Measurements from ENCODE around the gene HSPB6. TPM values are rescaled to one million over a fixed set of nuclear protein-coding genes. Genes with fewer than 3 reads are reported as not detected.
"Not testable (repeated sequence)": the region's sequence is repeated elsewhere in the genome, so short reads cannot be mapped to it uniquely, and the experiment has no call there.

The HSPB6 gene
- total RNA-seq, 1 donor from 2014 or later = 1.9 TPM

GRCh38 chr19:35796645-35797542, 40.1 kb upstream of the HSPB6 start:
- no peak overlapping the region for H3K4me3 ChIP-seq (ENCODE audit: insufficient read depth, low read depth, low read length)

GRCh38 chr19:35795564-35795963, 38.7 kb upstream of the HSPB6 start:
- not testable (repeated sequence) for H3K9me3 Mint-ChIP-seq (ENCODE audit: unreplicated experiment); H2AFZ ChIP-seq (ENCODE audit: low read depth, low read length); H3K4me1 ChIP-seq (ENCODE audit: insufficient read depth, low read length); H3K9me3 ChIP-seq (ENCODE audit: insufficient read depth, low read depth, low read length); DNase-seq (ENCODE audit: low read depth); H3K9ac ChIP-seq (ENCODE audit: low read length); H3K27ac ChIP-seq (ENCODE audit: low read depth, low read length); H3K79me2 ChIP-seq (ENCODE audit: insufficient read depth, low read length); H3K4me2 ChIP-seq (ENCODE audit: low read length); H3K36me3 Mint-ChIP-seq (ENCODE audit: low read depth, unreplicated experiment); H3K4me1 Mint-ChIP-seq (ENCODE audit: low read depth, unreplicated experiment); FAIRE-seq; H3K36me3 ChIP-seq (ENCODE audit: insufficient read depth, low read length); H3K27ac Mint-ChIP-seq (ENCODE audit: unreplicated experiment); H3K4me3 ChIP-seq (ENCODE audit: insufficient read depth, low read depth, low read length); H3K4me3 Mint-ChIP-seq (ENCODE audit: unreplicated experiment); H4K20me1 ChIP-seq (ENCODE audit: insufficient read depth, low read length)
- peaks cover 17% of the 10 kb centered on the region for H3K27me3 ChIP-seq (ENCODE audit: insufficient read depth, low read length)
- H3K27me3 Mint-ChIP-seq (ENCODE audit: low read depth, unreplicated experiment) = peaks cover 47% of the 10 kb centered on the region

More at GRCh38 chr19:35796645-35797542, 40.1 kb upstream of the HSPB6 start:
- H3K27me3 Mint-ChIP-seq (ENCODE audit: low read depth, unreplicated experiment) = peaks cover 49% of the 10 kb centered on the region
- Histone ChIP-seq H3K4me1 (ENCODE audit: insufficient read depth, low read length) (no peaks in the 10 kb centered on the region), H2AFZ (ENCODE audit: low read depth, low read length) (no peak overlapping the region), H3K9me3 (ENCODE audit: insufficient read depth, low read depth, low read length) (no peaks in the 10 kb centered on the region), H3K4me2 (ENCODE audit: low read length) (no peak overlapping the region), H3K36me3 (ENCODE audit: insufficient read depth, low read length) (no peaks in the 10 kb centered on the region), H3K9ac (ENCODE audit: low read length) (no peak overlapping the region), H3K79me2 (ENCODE audit: insufficient read depth, low read length) (no peaks in the 10 kb centered on the region), H4K20me1 (ENCODE audit: insufficient read depth, low read length) (no peaks in the 10 kb centered on the region), H3K27ac (ENCODE audit: low read depth, low read length) (no peak overlapping the region), H3K27me3 (ENCODE audit: insufficient read depth, low read length) (peaks cover 17% of the 10 kb centered on the region)
- no peak overlapping the region for H3K27ac Mint-ChIP-seq (ENCODE audit: unreplicated experiment)
- peaks cover 4% of the 10 kb centered on the region for H3K9me3 Mint-ChIP-seq (ENCODE audit: unreplicated experiment)
- H3K4me3 Mint-ChIP-seq (ENCODE audit: unreplicated experiment) = no peak overlapping the region
- no peaks in the 10 kb centered on the region for H3K36me3 Mint-ChIP-seq (ENCODE audit: low read depth, unreplicated experiment)
- no peaks in the 10 kb centered on the region for H3K4me1 Mint-ChIP-seq (ENCODE audit: low read depth, unreplicated experiment)
- FAIRE-seq = no peak
- DNase-seq (ENCODE audit: low read depth) = no peak
- TF ChIP-seq EZH2 (IDR thresholded peaks at IDR 0.05; ENCODE audit: insufficient read depth, low read length) (no peak), CTCF (IDR thresholded peaks at IDR 0.05; ENCODE audit: insufficient read depth, low read depth, low read length) (no peak)

- Mint-ChIP-seq H3K27me3 (ENCODE audit: low read depth, unreplicated experiment) (peaks cover 42% of the 10 kb centered on the region), H3K9me3 (ENCODE audit: unreplicated experiment) (no peaks in the 10 kb centered on the region), H3K27ac (ENCODE audit: unreplicated experiment) (no peak overlapping the region), H3K36me3 (ENCODE audit: low read depth, unreplicated experiment) (no peaks in the 10 kb centered on the region), H3K4me3 (ENCODE audit: unreplicated experiment) (no peak overlapping the region), H3K4me1 (ENCODE audit: low read depth, unreplicated experiment) (no peaks in the 10 kb centered on the region)
- no peak for FAIRE-seq
- no peak overlapping the region for H3K4me2 ChIP-seq (ENCODE audit: low read length)
- H3K36me3 ChIP-seq (ENCODE audit: insufficient read depth, low read length) = no peaks in the 10 kb centered on the region
- H3K79me2 ChIP-seq (ENCODE audit: insufficient read depth, low read length) = no peaks in the 10 kb centered on the region
- no peak overlapping the region for H3K4me3 ChIP-seq (ENCODE audit: insufficient read depth, low read depth, low read length)
- H2AFZ ChIP-seq (ENCODE audit: low read depth, low read length) = no peak overlapping the region
- DNase-seq (ENCODE audit: low read depth) = no peak
- peaks cover 17% of the 10 kb centered on the region for H3K27me3 ChIP-seq (ENCODE audit: insufficient read depth, low read length)
- no peaks in the 10 kb centered on the region for H4K20me1 ChIP-seq (ENCODE audit: insufficient read depth, low read length)
- no peak overlapping the region for H3K27ac ChIP-seq (ENCODE audit: low read depth, low read length)
- no peak overlapping the region for H3K9ac ChIP-seq (ENCODE audit: low read length)
- H3K9me3 ChIP-seq (ENCODE audit: insufficient read depth, low read depth, low read length) = no peaks in the 10 kb centered on the region
- H3K4me1 ChIP-seq (ENCODE audit: insufficient read depth, low read length) = no peaks in the 10 kb centered on the region
- TF ChIP-seq CTCF (IDR thresholded peaks at IDR 0.05; ENCODE audit: insufficient read depth, low read depth, low read length) (no peak), EZH2 (IDR thresholded peaks at IDR 0.05; ENCODE audit: insufficient read depth, low read length) (no peak)
Measured at GRCh38 chr19:35793381-35794165, 36.7 kb upstream of the HSPB6 start.

All from astrocyte (in vitro differentiated cells and primary cell).